ENCODE measurements around the gene TMLHE.
"Not testable (repeated sequence)": the region's sequence is repeated elsewhere in the genome, so short reads cannot be mapped to it uniquely, and the experiment has no call there.

TMLHE gene

GRCh38 chrX:155495134-155495533, 117.6 kb downstream of the TMLHE start:
- DNase-seq (ENCODE audit: low read depth): not testable (repeated sequence)

- not testable (repeated sequence) for DNase-seq (ENCODE audit: low read depth)
Measured at GRCh38 chrX:155491421-155491820, 121.3 kb downstream of the TMLHE start.

GRCh38 chrX:155477136-155477535, 135.6 kb downstream of the TMLHE start:
- DNase-seq (ENCODE audit: low read depth): not testable (repeated sequence)

GRCh38 chrX:155466269-155466938, 146.3 kb downstream of the TMLHE start:
- not testable (repeated sequence) for DNase-seq (ENCODE audit: low read depth)

GRCh38 chrX:155460501-155460900, 152.3 kb downstream of the TMLHE start:
- DNase-seq (ENCODE audit: low read depth): not testable (repeated sequence)

- DNase-seq (ENCODE audit: low read depth): not testable (repeated sequence)
Measured at GRCh38 chrX:155458471-155458870, 154.3 kb downstream of the TMLHE start, which contains the start of gene F8A3. Gene F8A3 (minus strand): TSS chrX:155458620. CDS start chrX:155458600, 20 bp downstream.

GRCh38 chrX:155457761-155458447, 154.8 kb downstream of the TMLHE start:
- not testable (repeated sequence) for DNase-seq (ENCODE audit: low read depth)

GRCh38 chrX:155441097-155441496, 171.7 kb downstream of the TMLHE start:
- DNase-seq (ENCODE audit: low read depth): no peak
